Neural progenitor cell (in vitro differentiated cells): ENCODE measurements around the gene PRR35.

Experiments used
- CTCF ChIP-seq: fragments of 200-600 bp; sonication (generic); IDR thresholded peaks from 2 replicates; pipeline ENCODE4 v1.5.1; 2017; ENCODE audit warnings: antibody characterized with exemption, mild to moderate bottlenecking
- EZH2 ChIP-seq: fragments of 200-600 bp; sonication (generic); IDR thresholded peaks from 2 replicates; pipeline ENCODE4 v1.6.1; 2017; ENCODE audit warnings: antibody characterized with exemption, mild to moderate bottlenecking, moderate library complexity

- no peak for TF ChIP-seq EZH2
- no peak for TF ChIP-seq CTCF
Observed at GRCh38 chr16:523097-523741, 37.0 kb upstream of the PRR35 start.
